ENCODE data around the gene CAST. TPM values are rescaled to one million over a fixed set of nuclear protein-coding genes. Genes with fewer than 3 reads are reported as not detected.
A peak's percentile ranks its signal among the peaks of the same experiment; 100 is the strongest.

The CAST gene
- total RNA-seq, 2 experiments from 2014 or later = 170 to 179 TPM

DNA sequence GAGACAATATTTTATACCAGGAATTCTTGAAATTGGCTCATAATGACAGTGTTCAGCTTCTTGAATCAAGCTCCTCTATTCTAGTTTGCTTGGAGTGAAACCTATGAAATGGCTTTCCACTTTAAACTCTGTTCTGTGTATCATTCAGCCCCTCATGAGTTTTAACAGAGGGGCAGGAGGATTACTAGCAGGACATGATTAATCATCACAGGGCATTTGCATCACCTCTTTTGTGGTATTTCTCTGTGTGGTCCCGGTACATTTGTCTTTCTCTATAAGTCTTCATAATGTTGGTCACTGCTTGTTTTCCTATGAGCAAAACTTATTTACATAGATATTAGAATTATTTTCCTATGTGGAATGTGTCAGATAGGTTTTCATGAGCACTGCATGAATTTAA, 21.2 kb downstream of the CAST start:
- peaks cover 20% of the 10 kb centered on the region for H3K4me1 Mint-ChIP-seq
- no peak overlapping the region for H3K4me3 Mint-ChIP-seq
- no peaks in the 10 kb centered on the region for H3K9me3 Mint-ChIP-seq
- H3K27me3 Mint-ChIP-seq = no peaks in the 10 kb centered on the region
- POLR2A ChIA-PET = interaction anchor here (1.1 to 1.5 kb wide), 3 partner anchors 14 to 21 kb away, joined by 3 to 4 read pairs (median 3); partner anchors contain the start of gene CAST
- peaks cover 29% of the 10 kb centered on the region for H3K36me3 Mint-ChIP-seq (ENCODE audit: low read depth)
- no peak overlapping the region for H3K27ac Mint-ChIP-seq
- CTCF ChIA-PET = interaction anchor here (1.1 kb wide), 1 partner anchor 9 kb away, joined by 4 read pairs; no protein-coding TSS in a partner anchor
- DNase-seq = no peak

DNA sequence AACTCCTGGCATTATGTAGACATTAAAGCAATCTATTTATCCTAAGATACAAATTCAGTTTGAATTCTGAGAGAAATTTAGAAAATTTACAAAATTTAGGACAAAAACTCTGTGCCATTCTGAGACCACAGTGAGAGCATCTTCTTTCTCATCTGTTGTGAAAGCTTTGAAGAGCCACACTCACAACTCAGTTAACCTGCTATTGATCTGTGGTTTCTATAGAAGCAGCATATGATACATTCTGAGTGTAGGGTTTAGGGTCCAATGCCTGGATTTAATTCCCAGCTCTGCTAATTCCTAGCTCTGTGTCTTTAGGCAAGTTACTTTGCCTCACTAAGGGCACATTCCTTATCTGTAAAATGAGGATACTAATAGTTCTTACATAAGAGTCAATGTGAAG, 21.6 kb downstream of the CAST start:
- Mint-ChIP-seq H3K4me3 (no peak overlapping the region), H3K27me3 (no peaks in the 10 kb centered on the region), H3K9me3 (no peaks in the 10 kb centered on the region), H3K36me3 (ENCODE audit: low read depth) (peaks cover 27% of the 10 kb centered on the region), H3K4me1 (peaks cover 20% of the 10 kb centered on the region), H3K27ac (no peak overlapping the region)
- ChIA-PET CTCF (interaction anchor here (0.8 to 1.8 kb wide), 3 partner anchors 9 to 69 kb away, joined by 3 to 9 read pairs (median 4); no protein-coding TSS in a partner anchor), POLR2A (interaction anchor here (1.1 to 1.5 kb wide), 3 partner anchors 14 to 22 kb away, joined by 3 to 4 read pairs (median 3); partner anchors contain the start of gene CAST)
- no peak for DNase-seq

DNA sequence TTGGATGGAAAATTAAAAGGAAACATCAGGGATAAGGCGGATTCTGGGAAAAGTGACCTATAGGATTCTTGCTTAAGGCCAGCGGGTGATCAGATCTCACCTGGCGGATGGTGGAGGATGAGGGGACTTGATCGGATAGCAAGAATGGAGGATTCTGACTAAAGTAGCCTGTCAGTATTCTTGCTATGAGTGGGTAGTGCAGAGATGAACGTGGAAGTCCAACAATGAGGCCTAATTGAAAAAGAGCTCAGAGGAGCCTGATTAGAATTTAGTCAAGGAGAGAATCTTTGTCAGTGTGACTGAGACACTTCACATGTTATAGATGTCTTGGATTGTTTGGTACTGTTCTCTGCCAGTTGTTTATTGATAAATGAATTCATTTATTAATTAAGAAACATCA, 24.9 kb downstream of the CAST start:
- no peak overlapping the region for H3K4me3 Mint-ChIP-seq
- no peaks in the 10 kb centered on the region for H3K9me3 Mint-ChIP-seq
- POLR2A ChIA-PET = interaction anchor here (1.1 to 1.7 kb wide), 3 partner anchors 16 to 24 kb away, joined by 3 to 5 read pairs (median 4); no protein-coding TSS in a partner anchor
- H3K27me3 Mint-ChIP-seq = no peaks in the 10 kb centered on the region
- H3K36me3 Mint-ChIP-seq (ENCODE audit: low read depth) = peaks cover 21% of the 10 kb centered on the region
- peaks cover 15% of the 10 kb centered on the region for H3K4me1 Mint-ChIP-seq
- CTCF ChIA-PET = interaction anchor here (0.6 to 3.5 kb wide), 9 partner anchors 13 to 474 kb away, joined by 3 to 24 read pairs (median 3); partner anchors contain the start of gene CAST
- DNase-seq = no peak
- no peak overlapping the region for H3K27ac Mint-ChIP-seq

DNA sequence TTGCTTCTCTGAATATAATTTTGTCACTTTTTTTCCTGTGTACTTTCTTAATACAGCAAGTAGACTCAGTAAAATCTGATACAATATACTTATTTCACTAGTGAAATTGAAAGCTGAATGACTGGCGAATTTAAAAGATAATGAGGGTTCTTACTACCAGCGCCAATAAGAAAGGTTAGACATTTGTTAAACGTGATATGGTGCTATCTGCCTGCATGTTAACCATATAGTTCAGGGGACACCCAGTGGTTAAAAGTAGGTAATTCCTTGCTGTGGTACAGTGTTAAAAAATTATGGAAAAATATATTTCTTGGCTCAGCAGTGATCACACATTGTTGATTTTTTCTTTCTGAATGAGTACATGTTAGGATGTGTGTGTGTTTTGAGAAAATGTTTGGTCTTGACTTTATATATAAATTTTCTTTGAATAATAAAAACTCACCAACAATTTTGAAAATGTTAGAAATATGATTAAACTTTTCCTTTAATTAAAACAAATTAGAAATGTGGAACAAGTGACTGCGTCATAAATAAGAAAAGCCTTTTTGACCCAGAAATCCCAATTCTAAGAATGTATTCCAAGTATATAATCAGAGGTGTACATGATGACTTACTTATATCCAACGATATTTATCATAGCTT, 25.8 kb downstream of the CAST start:
- no peak for DNase-seq
- POLR2A ChIA-PET = interaction anchor here (1.1 to 1.7 kb wide), 3 partner anchors 15 to 25 kb away, joined by 3 to 5 read pairs (median 4); no protein-coding TSS in a partner anchor
- Mint-ChIP-seq H3K36me3 (ENCODE audit: low read depth) (peaks cover 19% of the 10 kb centered on the region), H3K27me3 (no peaks in the 10 kb centered on the region), H3K4me3 (no peak overlapping the region), H3K27ac (no peak overlapping the region), H3K9me3 (no peaks in the 10 kb centered on the region), H3K4me1 (peaks cover 14% of the 10 kb centered on the region)
- CTCF ChIA-PET = interaction anchor here (0.7 to 3.5 kb wide), 9 partner anchors 14 to 474 kb away, joined by 3 to 24 read pairs (median 3); no protein-coding TSS in a partner anchor

DNA sequence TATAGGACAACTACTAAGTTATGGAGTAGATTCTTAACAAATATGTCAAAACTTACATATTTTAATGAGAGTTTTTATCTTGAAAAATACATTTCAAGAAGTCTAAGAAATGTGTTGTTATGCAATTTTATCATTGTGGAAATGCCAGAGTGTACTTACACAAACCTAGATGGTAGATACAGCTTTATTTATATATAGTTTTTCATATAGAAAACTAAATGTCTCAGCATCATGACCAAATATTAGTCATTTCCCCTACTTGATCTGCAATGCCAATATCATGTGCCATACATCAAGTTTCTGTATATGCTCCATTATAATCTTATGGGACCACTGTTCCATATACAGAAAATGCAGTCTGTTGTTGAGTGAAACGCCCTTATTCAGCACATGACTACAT, 28.7 kb downstream of the CAST start:
- H3K27ac Mint-ChIP-seq = no peak overlapping the region
- H3K9me3 Mint-ChIP-seq = no peaks in the 10 kb centered on the region
- peaks cover 15% of the 10 kb centered on the region for H3K36me3 Mint-ChIP-seq (ENCODE audit: low read depth)
- DNase-seq = no peak
- H3K27me3 Mint-ChIP-seq = no peaks in the 10 kb centered on the region
- H3K4me3 Mint-ChIP-seq = no peak overlapping the region
- ChIA-PET CTCF (interaction anchor here (1.1 to 1.8 kb wide), 2 partner anchors 62 to 77 kb away, joined by 3 to 9 read pairs; no protein-coding TSS in a partner anchor), POLR2A (no interaction called here)
- peaks cover 11% of the 10 kb centered on the region for H3K4me1 Mint-ChIP-seq

GRCh38 chr5:96691503-96692303, 29.5 kb downstream of the CAST start:
- POLR2A ChIA-PET = interaction anchor here (0.8 to 1.2 kb wide), 2 partner anchors 10 to 29 kb away, joined by 4 read pairs; partner anchors contain the start of gene CAST
- DNase-seq = no peak
- no peak overlapping the region for H3K4me3 Mint-ChIP-seq
- H3K27ac Mint-ChIP-seq = no peak overlapping the region
- H3K9me3 Mint-ChIP-seq = no peaks in the 10 kb centered on the region
- peaks cover 12% of the 10 kb centered on the region for H3K36me3 Mint-ChIP-seq (ENCODE audit: low read depth)
- peaks cover 10% of the 10 kb centered on the region for H3K4me1 Mint-ChIP-seq
- CTCF ChIA-PET = interaction anchor here (1.0 to 1.1 kb wide), 2 partner anchors 9 to 61 kb away, joined by 3 read pairs; no protein-coding TSS in a partner anchor
- H3K27me3 Mint-ChIP-seq = no peaks in the 10 kb centered on the region

DNA sequence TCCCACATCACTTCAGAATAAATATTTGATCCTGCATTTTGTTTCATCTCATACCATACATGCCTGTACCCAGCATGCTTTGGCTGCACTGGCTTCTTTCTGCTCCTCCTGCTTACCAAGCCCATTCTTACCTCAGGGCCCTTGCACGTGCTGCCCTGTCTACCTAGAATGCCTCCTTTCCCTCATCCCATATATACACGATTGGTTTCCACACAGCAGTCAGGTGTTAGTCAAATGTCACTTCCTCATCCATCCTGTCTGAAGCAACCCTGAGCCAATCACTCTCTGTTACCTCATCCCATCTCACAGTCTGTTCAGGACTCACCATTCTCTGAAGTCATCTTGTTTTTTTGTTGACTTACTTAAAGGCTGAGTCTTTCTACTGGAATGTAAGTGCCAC, 30.3 kb downstream of the CAST start:
- POLR2A ChIA-PET = interaction anchor here (0.8 to 1.2 kb wide), 2 partner anchors 9 to 30 kb away, joined by 4 read pairs; partner anchors contain the start of gene CAST

GRCh38 chr5:96699186-96699820, 37.1 kb downstream of the CAST start:
- peaks cover 17% of the 10 kb centered on the region for H3K36me3 Mint-ChIP-seq (ENCODE audit: low read depth)
- H3K4me3 Mint-ChIP-seq = no peak overlapping the region
- peaks cover 35% of the 10 kb centered on the region for H3K4me1 Mint-ChIP-seq
- ChIA-PET POLR2A (no interaction called here), CTCF (interaction anchor here (1.2 kb wide), 1 partner anchor 85 kb away, joined by 3 read pairs; no protein-coding TSS in a partner anchor)
- no peak for DNase-seq
- H3K27ac Mint-ChIP-seq = no peak overlapping the region
- H3K27me3 Mint-ChIP-seq = no peaks in the 10 kb centered on the region
- H3K9me3 Mint-ChIP-seq = no peaks in the 10 kb centered on the region

More for the DNA sequence above, 30.3 kb downstream of the CAST start:
- H3K27me3 Mint-ChIP-seq = no peaks in the 10 kb centered on the region
- H3K9me3 Mint-ChIP-seq = no peaks in the 10 kb centered on the region
- DNase-seq = no peak
- CTCF ChIA-PET = interaction anchor here (1.0 to 1.5 kb wide), 3 partner anchors 9 to 78 kb away, joined by 3 read pairs; no protein-coding TSS in a partner anchor
- H3K4me3 Mint-ChIP-seq = no peak overlapping the region
- H3K4me1 Mint-ChIP-seq = peaks cover 4% of the 10 kb centered on the region
- no peak overlapping the region for H3K27ac Mint-ChIP-seq
- peaks cover 13% of the 10 kb centered on the region for H3K36me3 Mint-ChIP-seq (ENCODE audit: low read depth)

DNA sequence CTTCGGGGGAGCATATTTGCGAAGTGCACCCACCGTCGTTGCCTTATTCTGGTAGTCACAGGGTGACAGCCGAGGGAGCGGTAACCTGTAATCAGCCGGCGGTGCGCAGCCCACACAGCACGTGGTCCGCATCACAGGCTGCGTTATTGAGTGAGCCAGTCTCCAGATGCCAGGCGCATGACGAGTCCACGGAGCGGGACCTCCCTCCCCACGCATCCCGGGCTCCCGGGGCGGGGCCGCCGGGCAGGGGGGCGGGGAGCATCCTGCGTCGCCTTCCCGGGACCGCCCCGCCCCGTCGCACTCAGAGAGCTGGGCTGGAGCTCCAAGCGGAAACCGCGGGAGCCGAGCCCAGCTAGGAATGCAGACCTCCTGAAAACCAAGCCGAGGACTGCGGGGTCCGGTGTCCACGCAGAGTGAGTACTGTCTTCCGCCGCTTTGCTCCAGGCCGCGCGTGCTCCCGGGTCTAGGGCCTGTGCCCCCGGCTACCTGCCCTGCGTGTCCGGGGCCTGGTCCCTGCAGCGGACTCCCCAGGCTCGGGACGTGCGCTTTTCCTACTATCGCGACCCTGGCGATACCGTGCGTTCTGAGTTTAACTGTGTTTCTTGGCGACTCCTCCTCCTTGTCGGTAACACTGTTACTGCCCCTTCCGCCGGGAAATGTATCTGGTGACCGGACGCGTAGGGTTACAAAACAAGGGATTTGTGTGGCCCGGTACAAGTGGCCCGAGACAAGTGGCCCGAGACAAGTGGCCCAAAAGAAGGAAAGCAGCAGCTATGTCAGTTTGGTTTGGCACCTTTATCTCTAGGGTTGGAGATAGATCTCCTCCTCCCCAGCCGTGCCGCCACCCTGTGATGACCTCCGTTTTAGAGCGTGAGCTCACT, 40.6 kb downstream of the CAST start:
- CTCF ChIA-PET = interaction anchor here (0.7 to 4.5 kb wide), 7 partner anchors 19 to 844 kb away, joined by 3 to 20 read pairs (median 4); partner anchors contain the start of gene CAST
- POLR2A ChIA-PET = interaction anchor here (0.8 to 4.3 kb wide), 9 partner anchors 10 to 169 kb away, joined by 3 to 62 read pairs (median 4); partner anchors contain the start of genes CAST and ERAP1
- DNase-seq = peak; percentile 75
- H3K36me3 Mint-ChIP-seq (ENCODE audit: low read depth) = peaks cover 8% of the 10 kb centered on the region
- peaks cover 44% of the 10 kb centered on the region for H3K4me1 Mint-ChIP-seq
- peak overlapping the region; percentile 77 for H3K4me3 Mint-ChIP-seq
- H3K27ac Mint-ChIP-seq = peak overlapping the region; percentile 82
- no peaks in the 10 kb centered on the region for H3K9me3 Mint-ChIP-seq
- H3K27me3 Mint-ChIP-seq = no peaks in the 10 kb centered on the region

- CTCF ChIA-PET = interaction anchor here (0.7 to 4.5 kb wide), 5 partner anchors 41 to 844 kb away, joined by 3 to 20 read pairs (median 4); partner anchors contain the start of gene CAST
- peak; percentile 72 for DNase-seq
- Mint-ChIP-seq H3K4me1 (peaks cover 44% of the 10 kb centered on the region), H3K27ac (peak overlapping the region; percentile 82), H3K27me3 (no peaks in the 10 kb centered on the region), H3K4me3 (peak overlapping the region; percentile 77), H3K36me3 (ENCODE audit: low read depth) (peaks cover 5% of the 10 kb centered on the region), H3K9me3 (no peaks in the 10 kb centered on the region)
- POLR2A ChIA-PET = interaction anchor here (0.9 to 4.3 kb wide), 6 partner anchors 16 to 168 kb away, joined by 3 to 62 read pairs (median 4); partner anchors contain the start of genes CAST and ERAP1
These were observed 41.3 kb downstream of the CAST start for GRCh38 chr5:96703384-96703920.

DNA sequence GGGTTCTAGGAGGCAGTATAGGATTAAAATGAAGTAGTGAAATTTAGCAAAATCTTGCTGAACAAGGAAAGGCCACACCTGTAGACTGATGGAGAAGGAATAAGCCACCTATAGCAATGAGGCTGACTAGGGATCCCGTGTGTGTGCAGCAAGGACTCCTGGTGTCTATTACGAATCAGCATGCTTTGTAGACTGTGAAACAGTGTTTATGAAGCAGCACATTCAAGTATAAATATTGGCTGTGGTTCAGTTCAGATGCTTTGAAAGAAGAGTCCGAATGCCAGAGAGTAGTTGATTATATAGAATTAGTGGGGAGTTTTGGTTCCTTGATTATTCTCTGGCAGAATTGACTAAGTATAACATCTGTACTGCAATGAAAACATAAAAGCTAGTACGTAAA, 41.8 kb downstream of the CAST start:
- Mint-ChIP-seq H3K27me3 (no peaks in the 10 kb centered on the region), H3K9me3 (no peaks in the 10 kb centered on the region), H3K27ac (peak overlapping the region; percentile 82), H3K4me1 (peaks cover 44% of the 10 kb centered on the region), H3K4me3 (peak overlapping the region; percentile 77), H3K36me3 (ENCODE audit: low read depth) (peaks cover 5% of the 10 kb centered on the region)
- POLR2A ChIA-PET = interaction anchor here (0.9 to 4.3 kb wide), 4 partner anchors 20 to 104 kb away, joined by 3 to 62 read pairs (median 6); partner anchors contain the start of genes CAST and ERAP1
- no peak for DNase-seq
- CTCF ChIA-PET = interaction anchor here (1.2 to 4.5 kb wide), 3 partner anchors 42 to 458 kb away, joined by 4 to 20 read pairs (median 7); partner anchors contain the start of gene CAST

Measured in activated CD4-positive, alpha-beta memory T cell treated with anti-CD3 and anti-CD28 coated beads, Interleukin-2, amount 10 ng/mL, durations not matched to agents 7 days and 5 days (primary cell).